ENCODE measurements around the gene DCC. TPM values are rescaled to one million over a fixed set of nuclear protein-coding genes. Genes with fewer than 3 reads are reported as not detected.

DCC gene
- total RNA-seq, 1 donor from 2014 or later, result not detected

DNA sequence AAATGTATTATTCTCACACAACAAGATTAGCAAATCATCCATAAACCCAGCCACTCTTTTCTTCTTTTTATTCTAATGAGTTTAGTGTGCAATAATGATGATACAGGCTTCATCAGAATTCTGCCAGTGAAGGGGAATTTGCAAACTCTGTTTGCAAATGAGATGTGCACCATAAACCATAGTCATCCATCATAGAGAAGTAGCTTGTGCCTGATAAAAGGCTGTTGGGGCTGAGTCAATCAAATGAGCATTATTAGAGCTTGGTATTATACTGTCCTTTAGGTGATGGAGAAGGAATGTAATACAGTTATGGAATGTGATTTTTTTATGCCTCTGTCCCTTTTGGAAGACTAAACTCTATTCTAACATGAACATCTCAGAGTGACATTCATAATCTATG lies 101.8 kb downstream of the DCC start:
- Mint-ChIP-seq H3K4me3 (ENCODE audit: unreplicated experiment) (no peak overlapping the region), H3K27ac (ENCODE audit: unreplicated experiment) (no peak overlapping the region), H3K36me3 (ENCODE audit: low read depth) (no peaks in the 10 kb centered on the region), H3K27me3 (ENCODE audit: low read depth) (peaks cover 1% of the 10 kb centered on the region), H3K4me1 (ENCODE audit: low read depth) (no peaks in the 10 kb centered on the region), H3K9me3 (ENCODE audit: low read depth) (peaks cover 4% of the 10 kb centered on the region)
- DNase-seq (ENCODE audit: low spot score), result no peak
- TF ChIP-seq CTCF (IDR thresholded peaks at IDR 0.05), result no peak

GRCh38 chr18:52442686-52443085 lies 102.7 kb downstream of the DCC start:
- H3K27ac Mint-ChIP-seq (ENCODE audit: unreplicated experiment), result no peak overlapping the region
- no peaks in the 10 kb centered on the region for H3K4me1 Mint-ChIP-seq (ENCODE audit: low read depth)
- no peak overlapping the region for H3K4me3 Mint-ChIP-seq (ENCODE audit: unreplicated experiment)
- H3K9me3 Mint-ChIP-seq (ENCODE audit: low read depth), result peaks cover 7% of the 10 kb centered on the region
- peaks cover 1% of the 10 kb centered on the region for H3K27me3 Mint-ChIP-seq (ENCODE audit: low read depth)
- DNase-seq (ENCODE audit: low spot score), result no peak
- no peaks in the 10 kb centered on the region for H3K36me3 Mint-ChIP-seq (ENCODE audit: low read depth)
- no peak for TF ChIP-seq CTCF (IDR thresholded peaks at IDR 0.05)

DNA sequence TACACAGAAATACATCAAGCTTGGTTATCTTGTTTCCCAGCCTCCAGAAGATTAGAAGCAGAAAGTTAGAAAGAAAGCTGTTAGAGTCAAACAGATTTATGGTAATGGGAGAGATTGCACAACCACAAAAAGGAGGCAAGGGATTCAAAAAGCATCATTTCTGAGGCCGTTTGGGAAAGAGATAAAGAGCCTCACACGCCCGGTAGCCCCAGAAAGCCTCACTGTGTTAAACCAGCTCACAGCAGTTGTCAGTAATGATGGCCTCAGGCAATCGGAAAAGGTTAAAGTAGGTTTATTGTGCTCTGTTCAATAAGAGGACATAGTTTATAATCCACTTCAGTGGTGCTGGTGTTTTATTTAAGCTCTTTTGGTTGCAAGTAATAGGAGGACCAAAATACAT lies 111.3 kb downstream of the DCC start:
- DNase-seq (ENCODE audit: low spot score), result no peak
- H3K4me1 Mint-ChIP-seq (ENCODE audit: low read depth), result no peaks in the 10 kb centered on the region
- no peaks in the 10 kb centered on the region for H3K36me3 Mint-ChIP-seq (ENCODE audit: low read depth)
- H3K27me3 Mint-ChIP-seq (ENCODE audit: low read depth), result no peaks in the 10 kb centered on the region
- TF ChIP-seq CTCF (IDR thresholded peaks at IDR 0.05), result no peak
- no peak overlapping the region for H3K4me3 Mint-ChIP-seq (ENCODE audit: unreplicated experiment)
- H3K9me3 Mint-ChIP-seq (ENCODE audit: low read depth), result peaks cover 8% of the 10 kb centered on the region
- no peak overlapping the region for H3K27ac Mint-ChIP-seq (ENCODE audit: unreplicated experiment)

DNA sequence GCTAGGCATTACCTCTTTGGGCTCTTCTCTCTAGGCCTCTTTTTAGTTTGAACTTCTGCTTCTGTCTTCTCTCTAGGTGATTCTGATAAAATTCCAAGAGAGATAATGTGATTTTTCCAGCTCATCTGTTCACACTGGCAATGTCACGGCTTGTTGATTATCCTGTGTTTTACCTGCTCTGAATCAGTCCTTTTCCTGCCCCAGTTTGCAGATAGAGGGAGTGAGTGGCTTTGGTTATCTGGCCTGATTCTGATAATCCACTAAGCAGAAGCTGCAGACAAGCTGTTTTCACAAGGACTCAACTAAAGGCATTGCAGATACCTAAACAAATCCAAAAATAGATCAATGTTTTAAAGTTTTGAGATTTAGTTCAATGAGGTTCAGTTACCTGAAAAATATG lies 111.9 kb downstream of the DCC start:
- no peaks in the 10 kb centered on the region for H3K36me3 Mint-ChIP-seq (ENCODE audit: low read depth)
- TF ChIP-seq CTCF (IDR thresholded peaks at IDR 0.05), result no peak
- H3K27ac Mint-ChIP-seq (ENCODE audit: unreplicated experiment), result no peak overlapping the region
- H3K4me3 Mint-ChIP-seq (ENCODE audit: unreplicated experiment), result no peak overlapping the region
- no peaks in the 10 kb centered on the region for H3K27me3 Mint-ChIP-seq (ENCODE audit: low read depth)
- no peak for DNase-seq (ENCODE audit: low spot score)
- H3K9me3 Mint-ChIP-seq (ENCODE audit: low read depth), result peaks cover 4% of the 10 kb centered on the region
- no peaks in the 10 kb centered on the region for H3K4me1 Mint-ChIP-seq (ENCODE audit: low read depth)

DNA sequence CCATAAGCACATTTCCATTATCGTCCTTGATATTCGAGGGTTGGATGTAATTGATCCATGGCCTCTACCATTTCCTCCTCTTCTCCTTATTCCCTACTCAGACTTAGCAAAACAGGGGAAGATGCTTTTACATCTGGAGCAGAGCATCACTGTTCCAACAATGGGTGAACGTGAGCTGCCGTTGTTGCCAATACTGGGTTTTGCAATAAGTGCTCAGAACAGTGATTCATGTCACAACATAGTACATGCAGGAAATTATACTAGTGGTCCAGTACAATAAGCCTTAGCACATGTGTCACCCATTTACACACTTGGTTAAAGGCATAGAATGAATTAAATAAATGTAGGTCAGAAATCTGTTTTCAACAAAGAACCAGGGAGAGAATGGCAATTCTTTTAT lies 112.4 kb downstream of the DCC start:
- Mint-ChIP-seq H3K9me3 (ENCODE audit: low read depth) (peaks cover 3% of the 10 kb centered on the region), H3K36me3 (ENCODE audit: low read depth) (no peaks in the 10 kb centered on the region), H3K4me1 (ENCODE audit: low read depth) (no peaks in the 10 kb centered on the region), H3K27me3 (ENCODE audit: low read depth) (no peaks in the 10 kb centered on the region), H3K4me3 (ENCODE audit: unreplicated experiment) (no peak overlapping the region), H3K27ac (ENCODE audit: unreplicated experiment) (no peak overlapping the region)
- TF ChIP-seq CTCF (IDR thresholded peaks at IDR 0.05), result no peak
- no peak for DNase-seq (ENCODE audit: low spot score)

All from chondrocyte (in vitro differentiated cells).